Immature natural killer cell (primary cell): Measurements from ENCODE around the gene SLC6A2. TPM values are rescaled to one million over a fixed set of nuclear protein-coding genes. Genes with fewer than 3 reads are reported as not detected.

Experiments used
- DNase-seq, 3 donors: peaks; one replicate each; pipeline ENCODE4 v3.0.0; 2022; ENCODE audit warnings: mixed read lengths in 1 of 3
- H3K27ac Mint-ChIP-seq, 6 donors: one replicate each; pipeline ENCODE4 v1.8.0; 2020; ENCODE audit warnings: mixed read lengths in 6 of 6, mild to moderate bottlenecking in 5 of 6, inconsistent platforms in 4 of 6, moderate library complexity in 3 of 6
- H3K27me3 Mint-ChIP-seq, 3 donors: one replicate each; pipeline ENCODE4 v1.8.0; 2020 to 2021; ENCODE audit warnings: low read depth in 3 of 3, mild to moderate bottlenecking in 3 of 3, mixed read lengths in 3 of 3, moderate library complexity in 3 of 3, inconsistent platforms in 1 of 3
- H3K36me3 Mint-ChIP-seq, 3 donors: one replicate each; pipeline ENCODE4 v1.8.0; 2020; ENCODE audit warnings: mixed read lengths in 3 of 3, inconsistent platforms in 2 of 3, mild to moderate bottlenecking in 2 of 3
- H3K4me1 Mint-ChIP-seq, 2 donors: one replicate each; pipeline ENCODE4 v1.8.0; 2020; ENCODE audit warnings: inconsistent platforms in 2 of 2, mild to moderate bottlenecking in 2 of 2, mixed read lengths in 2 of 2, moderate library complexity in 1 of 2
- H3K4me3 Mint-ChIP-seq, 5 donors: one replicate each; pipeline ENCODE4 v1.8.0; 2020; ENCODE audit warnings: mild to moderate bottlenecking in 5 of 5, mixed read lengths in 5 of 5, inconsistent platforms in 3 of 5, moderate library complexity in 3 of 5
- H3K9me3 Mint-ChIP-seq, 6 donors: one replicate each; pipeline ENCODE4 v1.8.0; 2020; ENCODE audit warnings: mild to moderate bottlenecking in 6 of 6, mixed read lengths in 6 of 6, inconsistent platforms in 4 of 6, moderate library complexity in 3 of 6
- polyA plus RNA-seq, 3 donors: library from polyadenylated mRNA; unstranded; fragments of 300-500 nt; fragmentation: Illumina TruSeq; gene quantifications; one replicate each; pipeline ENCODE4 v1.2.3, GENCODE V29; 2021

SLC6A2 gene
- polyA plus RNA-seq, 3 donors from 2014 or later, result not detected

GRCh38 chr16:55657616-55658015 lies 1.8 kb downstream of the SLC6A2 start:
- Mint-ChIP-seq H3K27ac (no peak overlapping the region), H3K36me3 (no peaks in the 10 kb centered on the region), H3K4me3 (no peak overlapping the region), H3K9me3 (no peaks in the 10 kb centered on the region), H3K4me1 (no peaks in the 10 kb centered on the region), H3K27me3 (peaks cover 3 to 14% (median 3%) of the 10 kb centered on the region in 3 donors)
- no peak for DNase-seq

DNA sequence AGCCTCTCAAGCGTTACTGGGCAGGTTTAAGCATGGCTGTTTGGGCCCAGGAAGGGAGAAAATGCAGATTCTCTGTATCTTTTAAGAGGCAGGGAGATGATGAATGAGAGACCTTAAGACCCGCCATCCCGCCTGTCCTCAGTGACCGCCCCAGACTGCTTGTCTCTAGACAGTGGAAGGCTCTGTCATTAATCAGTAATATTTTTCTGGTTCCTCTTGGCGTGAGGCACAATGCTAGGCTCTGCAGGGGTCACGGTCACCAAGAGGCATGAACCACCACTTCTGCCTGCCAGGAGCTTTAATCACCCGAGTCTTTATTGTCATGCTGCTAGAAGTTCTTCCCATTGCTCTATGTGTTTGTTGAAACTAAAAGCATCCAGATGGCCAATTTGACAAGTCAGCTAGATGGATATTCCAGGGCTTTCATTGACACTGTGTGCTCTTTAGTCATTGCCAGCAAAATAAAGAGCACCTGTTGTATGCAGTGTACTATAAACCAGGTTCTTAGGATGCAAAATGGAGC lies 3.2 kb downstream of the SLC6A2 start:
- Mint-ChIP-seq H3K27ac (no peak overlapping the region), H3K27me3 (peaks cover 3 to 14% (median 4%) of the 10 kb centered on the region in 3 donors), H3K4me3 (no peak overlapping the region), H3K9me3 (peaks cover 0 to 3% (median 0%) of the 10 kb centered on the region in 6 donors), H3K36me3 (no peaks in the 10 kb centered on the region), H3K4me1 (no peaks in the 10 kb centered on the region)
- no peak for DNase-seq

DNA sequence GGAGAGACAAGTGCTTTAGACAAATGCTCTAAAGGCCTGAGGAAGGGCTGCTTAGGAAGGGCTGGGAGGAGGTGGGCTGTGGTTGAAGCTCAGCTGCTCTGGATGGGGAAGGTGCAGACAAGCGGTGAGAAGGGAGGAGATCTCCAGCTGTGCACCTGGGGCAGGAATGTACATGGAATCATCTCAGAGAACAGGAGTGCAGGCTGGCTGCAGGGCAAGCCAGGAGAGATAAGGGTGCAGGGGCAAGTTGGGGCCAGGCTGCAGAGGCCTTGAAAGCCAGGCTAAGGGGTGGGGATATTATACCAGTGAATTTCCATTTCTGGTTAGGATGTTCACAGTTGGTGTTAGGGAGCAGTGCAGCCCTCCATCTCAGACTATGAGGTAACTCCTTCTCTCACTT lies 4.2 kb downstream of the SLC6A2 start:
- H3K4me1 Mint-ChIP-seq, result no peaks in the 10 kb centered on the region
- no peak for DNase-seq
- H3K27me3 Mint-ChIP-seq, result peaks cover 3 to 14% (median 4%) of the 10 kb centered on the region in 3 donors
- no peak overlapping the region for H3K4me3 Mint-ChIP-seq
- H3K9me3 Mint-ChIP-seq, result peaks cover 0 to 4% (median 0%) of the 10 kb centered on the region in 6 donors
- H3K36me3 Mint-ChIP-seq, result no peaks in the 10 kb centered on the region
- H3K27ac Mint-ChIP-seq, result peak overlapping the region in 1 of 6 donors; percentile 29

- Mint-ChIP-seq H3K27me3 (peaks cover 3 to 14% (median 4%) of the 10 kb centered on the region in 3 donors), H3K36me3 (no peaks in the 10 kb centered on the region), H3K4me3 (no peak overlapping the region), H3K4me1 (no peaks in the 10 kb centered on the region), H3K9me3 (peaks cover 0 to 4% (median 0%) of the 10 kb centered on the region in 6 donors), H3K27ac (no peak overlapping the region)
- no peak for DNase-seq
Observed at GRCh38 chr16:55660828-55661227, 5.0 kb downstream of the SLC6A2 start.

DNA sequence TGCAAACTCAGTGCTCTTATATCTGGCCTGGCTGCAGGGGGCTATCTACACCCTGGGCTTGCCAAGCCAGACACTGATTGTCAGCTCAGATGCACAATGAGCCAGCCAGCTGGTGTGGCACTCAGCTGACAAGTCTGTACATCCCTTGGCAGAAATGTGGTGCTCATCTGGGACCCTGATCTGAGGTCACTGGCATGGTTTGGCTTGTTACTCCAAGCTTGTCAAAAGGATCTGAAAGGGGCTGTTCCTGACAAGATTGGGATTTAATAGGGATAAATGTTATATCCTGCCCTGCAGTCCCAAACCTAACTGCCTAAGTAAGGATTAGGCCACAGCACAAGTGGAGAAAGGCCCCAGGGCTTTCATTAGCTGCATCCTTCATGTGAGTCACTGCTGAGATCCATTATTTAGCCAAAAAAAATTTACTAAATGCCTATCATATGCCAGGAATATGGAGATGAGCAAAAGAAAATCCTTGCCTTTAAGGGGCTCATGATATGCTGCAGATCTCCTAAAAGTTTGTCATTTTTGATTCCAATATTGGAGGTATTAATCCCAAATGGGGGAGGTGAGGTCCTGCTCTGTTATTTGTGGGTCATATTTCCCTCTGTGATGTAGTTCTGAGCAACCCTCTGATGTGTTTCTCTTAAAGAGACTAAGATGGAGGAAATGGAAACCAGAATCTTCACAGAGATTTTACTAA lies 6.3 kb downstream of the SLC6A2 start:
- H3K27ac Mint-ChIP-seq, result no peak overlapping the region

GRCh38 chr16:55662644-55663031 lies 6.8 kb downstream of the SLC6A2 start:
- peaks cover 0 to 4% (median 0%) of the 10 kb centered on the region in 6 donors for H3K9me3 Mint-ChIP-seq
- H3K4me3 Mint-ChIP-seq, result no peak overlapping the region
- no peaks in the 10 kb centered on the region for H3K4me1 Mint-ChIP-seq
- DNase-seq, result no peak
- peaks cover 0 to 8% (median 3%) of the 10 kb centered on the region in 3 donors for H3K27me3 Mint-ChIP-seq
- H3K36me3 Mint-ChIP-seq, result no peaks in the 10 kb centered on the region
- H3K27ac Mint-ChIP-seq, result no peak overlapping the region

More for the DNA sequence above, 6.3 kb downstream of the SLC6A2 start:
- no peak for DNase-seq
- Mint-ChIP-seq H3K36me3 (no peaks in the 10 kb centered on the region), H3K4me3 (no peak overlapping the region), H3K27me3 (peaks cover 0 to 10% (median 3%) of the 10 kb centered on the region in 3 donors), H3K4me1 (no peaks in the 10 kb centered on the region), H3K9me3 (peaks cover 0 to 4% (median 0%) of the 10 kb centered on the region in 6 donors)

- H3K27ac Mint-ChIP-seq, result no peak overlapping the region
- peaks cover 0 to 4% (median 3%) of the 10 kb centered on the region in 3 donors for H3K27me3 Mint-ChIP-seq
- H3K9me3 Mint-ChIP-seq, result peaks cover 0 to 4% (median 0%) of the 10 kb centered on the region in 6 donors
- H3K4me1 Mint-ChIP-seq, result no peaks in the 10 kb centered on the region
- no peak for DNase-seq
- H3K4me3 Mint-ChIP-seq, result no peak overlapping the region
- H3K36me3 Mint-ChIP-seq, result no peaks in the 10 kb centered on the region
Observed at GRCh38 chr16:55663225-55663624, 7.4 kb downstream of the SLC6A2 start.

- H3K27me3 Mint-ChIP-seq, result peaks cover 0 to 3% (median 0%) of the 10 kb centered on the region in 3 donors
- no peaks in the 10 kb centered on the region for H3K36me3 Mint-ChIP-seq
- H3K4me1 Mint-ChIP-seq, result no peaks in the 10 kb centered on the region
- H3K9me3 Mint-ChIP-seq, result peaks cover 0 to 4% (median 0%) of the 10 kb centered on the region in 6 donors
- DNase-seq, result no peak
- no peak overlapping the region for H3K4me3 Mint-ChIP-seq
- no peak overlapping the region for H3K27ac Mint-ChIP-seq
Observed at GRCh38 chr16:55663765-55664677, 8.2 kb downstream of the SLC6A2 start.

DNA sequence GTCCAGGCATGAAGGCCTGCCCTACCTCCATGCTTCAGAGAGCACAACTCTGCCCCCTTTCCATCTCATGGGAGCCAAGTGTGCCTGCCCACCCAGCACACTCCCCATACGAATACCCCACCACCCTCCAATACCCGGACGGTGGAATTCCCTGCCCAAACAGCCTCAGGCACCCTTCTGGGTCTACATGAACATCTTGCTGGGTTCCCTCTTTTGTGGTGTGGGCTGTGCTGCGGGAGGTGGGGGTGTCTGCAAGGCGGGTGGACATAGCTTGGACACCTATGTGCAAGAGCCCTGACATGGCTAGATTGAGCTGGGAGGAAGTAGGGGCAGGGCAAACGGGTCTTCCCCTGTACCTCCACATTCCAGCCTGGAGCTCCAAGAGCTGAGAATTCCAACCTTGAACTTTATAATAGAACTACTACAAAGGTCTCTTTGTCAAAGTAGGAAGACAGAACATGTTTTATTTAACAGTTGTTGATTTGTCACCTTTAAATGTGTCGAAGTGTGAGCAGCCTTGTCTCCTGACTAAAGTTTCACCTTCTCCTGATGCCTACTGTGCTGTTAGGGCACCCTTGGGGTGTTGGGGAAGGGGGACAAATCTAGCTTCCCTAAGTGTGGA lies 9.1 kb downstream of the SLC6A2 start:
- Mint-ChIP-seq H3K27ac (no peak overlapping the region), H3K4me3 (no peak overlapping the region), H3K4me1 (no peaks in the 10 kb centered on the region), H3K36me3 (no peaks in the 10 kb centered on the region), H3K27me3 (peaks cover 0 to 3% (median 0%) of the 10 kb centered on the region in 3 donors), H3K9me3 (peaks cover 0 to 4% (median 0%) of the 10 kb centered on the region in 6 donors)
- no peak for DNase-seq

- H3K4me1 Mint-ChIP-seq, result no peaks in the 10 kb centered on the region
- peaks cover 0 to 3% (median 0%) of the 10 kb centered on the region in 3 donors for H3K27me3 Mint-ChIP-seq
Observed at GRCh38 chr16:55665511-55665910, 9.7 kb downstream of the SLC6A2 start.

DNA sequence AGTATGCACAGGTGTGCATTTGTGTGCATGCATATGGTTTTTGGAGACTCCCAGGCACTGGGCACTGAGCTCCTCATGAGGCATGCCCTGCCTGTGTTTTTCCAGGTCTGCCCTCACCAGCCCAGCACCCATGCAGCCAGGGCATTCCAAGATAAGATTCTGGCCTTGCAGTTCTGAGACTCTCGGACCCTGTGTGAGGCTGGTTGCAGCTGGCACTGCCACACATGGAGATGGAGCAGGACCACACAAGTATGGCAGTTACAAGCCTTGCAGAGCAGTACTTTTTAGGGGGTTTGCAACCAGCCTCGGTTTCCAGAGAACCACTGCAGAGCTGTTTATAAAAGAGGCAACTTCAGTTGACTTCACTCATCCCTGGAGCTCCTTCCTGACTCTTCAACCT lies 10.2 kb downstream of the SLC6A2 start:
- Mint-ChIP-seq H3K4me1 (no peaks in the 10 kb centered on the region), H3K36me3 (no peaks in the 10 kb centered on the region), H3K9me3 (peaks cover 0 to 4% (median 0%) of the 10 kb centered on the region in 6 donors), H3K4me3 (no peak overlapping the region), H3K27ac (no peak overlapping the region), H3K27me3 (peaks cover 0 to 3% (median 0%) of the 10 kb centered on the region in 3 donors)
- DNase-seq, result no peak

More at GRCh38 chr16:55665511-55665910, 9.7 kb downstream of the SLC6A2 start:
- no peaks in the 10 kb centered on the region for H3K36me3 Mint-ChIP-seq
- H3K4me3 Mint-ChIP-seq, result no peak overlapping the region
- no peak overlapping the region for H3K27ac Mint-ChIP-seq
- DNase-seq, result no peak
- peaks cover 0 to 4% (median 0%) of the 10 kb centered on the region in 6 donors for H3K9me3 Mint-ChIP-seq

DNA sequence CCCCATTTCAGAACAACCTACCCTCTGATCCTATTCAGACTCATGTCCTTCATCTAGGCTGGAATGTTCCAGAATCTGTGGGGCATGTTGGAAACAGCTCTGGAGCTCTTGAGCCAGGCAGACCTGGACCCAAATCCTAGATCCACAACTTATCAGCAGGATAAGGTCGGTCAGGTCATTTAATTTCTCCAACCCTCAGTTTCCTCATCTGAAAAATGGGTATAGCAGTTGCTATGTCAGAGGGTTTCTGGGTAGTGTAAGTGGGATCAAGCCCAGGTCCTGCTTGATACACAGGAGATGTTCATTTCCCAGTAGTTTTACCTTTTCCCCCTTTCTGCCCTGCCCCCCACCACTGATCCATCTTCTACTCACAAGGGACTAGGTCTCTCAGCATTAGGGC lies 12.0 kb downstream of the SLC6A2 start:
- H3K4me1 Mint-ChIP-seq, result no peaks in the 10 kb centered on the region
- no peaks in the 10 kb centered on the region for H3K36me3 Mint-ChIP-seq
- H3K27ac Mint-ChIP-seq, result no peak overlapping the region
- H3K27me3 Mint-ChIP-seq, result peaks cover 0 to 3% (median 0%) of the 10 kb centered on the region in 3 donors
- no peak overlapping the region for H3K4me3 Mint-ChIP-seq
- H3K9me3 Mint-ChIP-seq, result peaks cover 0 to 4% (median 0%) of the 10 kb centered on the region in 6 donors
- no peak for DNase-seq
